ENCODE results near the gene SEMA7A.

SEMA7A gene

GRCh38 chr15:74451861-74452835 lies 18.4 kb upstream of the SEMA7A start:
- DNase-seq (ENCODE audit: insufficient read length, low spot score) (no peak), FAIRE-seq (no peak)
- TF ChIP-seq POLR2A (IDR thresholded peaks at IDR 0.05; ENCODE audit: low read depth, low read length), result no peak
- TF ChIP-seq POLR2AphosphoS5 (IDR thresholded peaks at IDR 0.05; ENCODE audit: low read depth, low read length), result no peak
- TF ChIP-seq POU2F2 (IDR thresholded peaks at IDR 0.05; ENCODE audit: low read depth, low read length), result no peak
- TF ChIP-seq TAF1 (IDR thresholded peaks at IDR 0.05; ENCODE audit: low read depth, low read length), result no peak
- TF ChIP-seq PAX5 (IDR thresholded peaks at IDR 0.05; ENCODE audit: insufficient read depth, low read length, severe bottlenecking), result no peak
- TF ChIP-seq SPI1 (IDR thresholded peaks at IDR 0.05; ENCODE audit: low read depth, low read length), result no peak

GRCh38 chr15:74451322-74451721 lies 17.6 kb upstream of the SEMA7A start:
- FAIRE-seq, result no peak
- no peak for TF ChIP-seq POLR2A (IDR thresholded peaks at IDR 0.05; ENCODE audit: low read depth, low read length)
- DNase-seq (ENCODE audit: insufficient read length, low spot score), result no peak

- FAIRE-seq, result no peak
- TF ChIP-seq POLR2AphosphoS5 (IDR thresholded peaks at IDR 0.05; ENCODE audit: low read depth, low read length) (no peak), PAX5 (IDR thresholded peaks at IDR 0.05; ENCODE audit: insufficient read depth, low read length, severe bottlenecking) (no peak), POLR2A (IDR thresholded peaks at IDR 0.05; ENCODE audit: low read depth, low read length) (no peak), TAF1 (IDR thresholded peaks at IDR 0.05; ENCODE audit: low read depth, low read length) (no peak), SPI1 (IDR thresholded peaks at IDR 0.05; ENCODE audit: low read depth, low read length) (no peak), POU2F2 (IDR thresholded peaks at IDR 0.05; ENCODE audit: low read depth, low read length) (no peak)
- DNase-seq (ENCODE audit: insufficient read length, low spot score), result no peak
Observed at GRCh38 chr15:74449643-74450205, 16.0 kb upstream of the SEMA7A start.

GRCh38 chr15:74449095-74449494 lies 15.3 kb upstream of the SEMA7A start:
- TF ChIP-seq TAF1 (IDR thresholded peaks at IDR 0.05; ENCODE audit: low read depth, low read length), result no peak
- TF ChIP-seq POU2F2 (IDR thresholded peaks at IDR 0.05; ENCODE audit: low read depth, low read length), result no peak
- TF ChIP-seq PAX5 (IDR thresholded peaks at IDR 0.05; ENCODE audit: insufficient read depth, low read length, severe bottlenecking), result no peak
- no peak for TF ChIP-seq POLR2AphosphoS5 (IDR thresholded peaks at IDR 0.05; ENCODE audit: low read depth, low read length)
- no peak for TF ChIP-seq SPI1 (IDR thresholded peaks at IDR 0.05; ENCODE audit: low read depth, low read length)
- no peak for TF ChIP-seq POLR2A (IDR thresholded peaks at IDR 0.05; ENCODE audit: low read depth, low read length)

GRCh38 chr15:74445816-74446763 lies 12.3 kb upstream of the SEMA7A start:
- FAIRE-seq, result no peak
- DNase-seq (ENCODE audit: insufficient read length, low spot score), result no peak
- no peak for TF ChIP-seq POU2F2 (IDR thresholded peaks at IDR 0.05; ENCODE audit: low read depth, low read length)
- TF ChIP-seq TAF1 (IDR thresholded peaks at IDR 0.05; ENCODE audit: low read depth, low read length), result no peak
- TF ChIP-seq PAX5 (IDR thresholded peaks at IDR 0.05; ENCODE audit: insufficient read depth, low read length, severe bottlenecking), result no peak
- TF ChIP-seq POLR2AphosphoS5 (IDR thresholded peaks at IDR 0.05; ENCODE audit: low read depth, low read length), result no peak
- no peak for TF ChIP-seq SPI1 (IDR thresholded peaks at IDR 0.05; ENCODE audit: low read depth, low read length)
- no peak for TF ChIP-seq POLR2A (IDR thresholded peaks at IDR 0.05; ENCODE audit: low read depth, low read length)

More at GRCh38 chr15:74449095-74449494, 15.3 kb upstream of the SEMA7A start:
- FAIRE-seq (no peak), DNase-seq (ENCODE audit: insufficient read length, low spot score) (no peak)

- TF ChIP-seq POLR2A (IDR thresholded peaks at IDR 0.05; ENCODE audit: low read depth, low read length) (no peak), POLR2AphosphoS5 (IDR thresholded peaks at IDR 0.05; ENCODE audit: low read depth, low read length) (no peak), POU2F2 (IDR thresholded peaks at IDR 0.05; ENCODE audit: low read depth, low read length) (no peak), PAX5 (IDR thresholded peaks at IDR 0.05; ENCODE audit: insufficient read depth, low read length, severe bottlenecking) (no peak)
- no peak for DNase-seq (ENCODE audit: insufficient read length, low spot score)
- no peak for FAIRE-seq
Observed at GRCh38 chr15:74444106-74445062, 10.6 kb upstream of the SEMA7A start.

- TF ChIP-seq POU2F2 (IDR thresholded peaks at IDR 0.05; ENCODE audit: low read depth, low read length), result no peak
- no peak for TF ChIP-seq PAX5 (IDR thresholded peaks at IDR 0.05; ENCODE audit: insufficient read depth, low read length, severe bottlenecking)
- TF ChIP-seq TAF1 (IDR thresholded peaks at IDR 0.05; ENCODE audit: low read depth, low read length), result no peak
- no peak for TF ChIP-seq POLR2A (IDR thresholded peaks at IDR 0.05; ENCODE audit: low read depth, low read length)
- no peak for TF ChIP-seq SPI1 (IDR thresholded peaks at IDR 0.05; ENCODE audit: low read depth, low read length)
- no peak for TF ChIP-seq POLR2AphosphoS5 (IDR thresholded peaks at IDR 0.05; ENCODE audit: low read depth, low read length)
- no peak for DNase-seq (ENCODE audit: insufficient read length, low spot score)
- FAIRE-seq, result no peak
Observed at GRCh38 chr15:74443100-74443909, 9.5 kb upstream of the SEMA7A start.

- FAIRE-seq (no peak), DNase-seq (ENCODE audit: insufficient read length, low spot score) (no peak)
- TF ChIP-seq PAX5 (IDR thresholded peaks at IDR 0.05; ENCODE audit: insufficient read depth, low read length, severe bottlenecking) (no peak), POLR2AphosphoS5 (IDR thresholded peaks at IDR 0.05; ENCODE audit: low read depth, low read length) (no peak), SPI1 (IDR thresholded peaks at IDR 0.05; ENCODE audit: low read depth, low read length) (no peak), TAF1 (IDR thresholded peaks at IDR 0.05; ENCODE audit: low read depth, low read length) (no peak)
Observed at GRCh38 chr15:74442604-74443003, 8.8 kb upstream of the SEMA7A start.
